GM12878 (cell line): Measurements from ENCODE around the gene SAMD4A. TPM values are rescaled to one million over a fixed set of nuclear protein-coding genes. Genes with fewer than 3 reads are reported as not detected.

Source experiments
- ATAC-seq: fragments of 200-7000 bp; cut with Tn5 transposase; 3 replicates; pipeline ENCODE4 v1.9.1; 2020; ENCODE audit warnings: mild to moderate bottlenecking, moderate library complexity
- BruUV-seq: library from RNA; stranded (reverse); fragments of 400-500 nt; replicated peaks from 2 replicates; lab custom pipeline; 2021; lab: Mats Ljungman, UMichigan
- CTCF ChIA-PET: fragments of 300-600 bp; sonication (Branson Sonifier 250); formaldehyde crosslinking; extraction: SDS; loops from one replicate; lab custom pipeline; 2021; ENCODE audit warnings: inconsistent platforms; lab: Yijun Ruan, JAX
- POLR2A ChIA-PET: fragments of 350-600 bp; formaldehyde crosslinking; extraction: SDS; loops from one replicate; lab custom pipeline; 2021; ENCODE audit warnings: inconsistent platforms; lab: Charles Lee
- RAD21 ChIA-PET: fragments of 300-600 bp; sonication (Branson Sonifier 250); formaldehyde crosslinking; loops from one replicate; lab custom pipeline; 2023; ENCODE audit warnings: antibody characterized with exemption; ENCODE audit not compliant: unreplicated experiment; lab: Charles Lee
- SMC1A ChIA-PET: fragments of 300-600 bp; sonication (Branson Sonifier 250); formaldehyde crosslinking; loops from one replicate; lab custom pipeline; 2023; ENCODE audit not compliant: unreplicated experiment, uncharacterized antibody; lab: Charles Lee
- DNase-seq: peaks from one replicate; pipeline ENCODE4 v3.0.0-alpha.2; 2011; ENCODE audit warnings: low read depth, low spot score
- FAIRE-seq: peaks from 3 replicates; lab custom pipeline; 2011; peaks lifted over from hg19 to GRCh38; lab: Jason Lieb, UNC
- H2AFZ ChIP-seq: 2 replicates; pipeline ENCODE4 v1.6.0; 2011; ENCODE audit warnings: low read depth, low read length, control low read depth; ENCODE audit not compliant: control insufficient read depth
- H3K27ac ChIP-seq: 2 replicates; pipeline ENCODE4 v1.5.1; 2011; ENCODE audit warnings: control low read depth; ENCODE audit not compliant: control insufficient read depth, insufficient read depth
- H3K27me3 ChIP-seq, 2 experiments: replicated peaks in 1 of 2; 2 replicates each; pipeline versions ENCODE4 v1.6.0 to v1.6.1; 2011; ENCODE audit warnings: low read length in 1 of 2; ENCODE audit not compliant: control insufficient read depth in 2 of 2, insufficient read depth in 2 of 2
- H3K36me3 ChIP-seq, 2 experiments: 2 replicates each; pipeline ENCODE4 v1.5.1; 2011; ENCODE audit warnings: low read length in 1 of 2; ENCODE audit not compliant: control insufficient read depth in 2 of 2, insufficient read depth in 2 of 2
- H3K4me1 ChIP-seq: 2 replicates; pipeline ENCODE4 v1.6.1; 2011; ENCODE audit warnings: mild to moderate bottlenecking, low read length, moderate library complexity, mixed read lengths; ENCODE audit not compliant: control insufficient read depth, insufficient read depth
- H3K4me2 ChIP-seq: 2 replicates; pipeline ENCODE4 v1.6.0; 2011; ENCODE audit warnings: control low read depth; ENCODE audit not compliant: control insufficient read depth, insufficient read depth
- H3K4me3 ChIP-seq: fragments of 200-600 bp; sonication (generic); 2 replicates; pipeline ENCODE4 v1.5.1; 2016
- H3K79me2 ChIP-seq: 2 replicates; pipeline ENCODE4 v1.6.0; 2011; ENCODE audit warnings: low read length; ENCODE audit not compliant: control insufficient read depth, insufficient read depth
- H3K9ac ChIP-seq: 2 replicates; pipeline ENCODE4 v1.8.0; 2011; ENCODE audit warnings: low read length, control low read depth, mixed read lengths; ENCODE audit not compliant: control insufficient read depth, insufficient read depth
- H3K9me3 ChIP-seq: replicated peaks from 3 replicates; pipeline ENCODE4 v1.5.1; 2011; ENCODE audit warnings: mild to moderate bottlenecking, low read length; ENCODE audit not compliant: control insufficient read depth, insufficient read depth
- H4K20me1 ChIP-seq: 2 replicates; pipeline ENCODE4 v1.6.0; 2011; ENCODE audit not compliant: control insufficient read depth, insufficient read depth
- CTCF ChIP-seq, 3 experiments: IDR thresholded peaks in 2 of 3; conservative IDR thresholded peaks in 1 of 3; 2 replicates each; pipeline ENCODE4 v1.5.1; 2011; ENCODE audit warnings: low read depth in 3 of 3, low read length in 3 of 3, mild to moderate bottlenecking in 3 of 3, control low read depth in 2 of 3, moderate library complexity in 2 of 3, inconsistent platforms in 1 of 3, mixed read lengths in 1 of 3; ENCODE audit not compliant: control insufficient read depth in 2 of 3, insufficient read depth in 1 of 3; ENCODE audit errors: extremely low read depth in 1 of 3
- DPF2 ChIP-seq: fragments of 450-650 bp; IDR thresholded peaks from 2 replicates; pipeline ENCODE4 v1.6.1; 2017; ENCODE audit warnings: mild to moderate bottlenecking
- E2F4 ChIP-seq: IDR thresholded peaks from 2 replicates; pipeline ENCODE4 v1.6.1; 2012; ENCODE audit warnings: low read depth, low read length, improper control_type of control experiment
- FOXK2 ChIP-seq: fragments of 450-650 bp; IDR thresholded peaks from 2 replicates; pipeline ENCODE4 v1.6.1; 2017; ENCODE audit warnings: mild to moderate bottlenecking, moderate library complexity
- LARP7 ChIP-seq: fragments of 450-650 bp; IDR thresholded peaks from 2 replicates; pipeline ENCODE4 v1.6.1; 2017; ENCODE audit warnings: mild to moderate bottlenecking
- MXI1 ChIP-seq: fragments of 150-350 bp; IDR thresholded peaks from 2 replicates; pipeline ENCODE4 v1.6.1; 2011; ENCODE audit warnings: low read depth, mild to moderate bottlenecking, inconsistent platforms, low read length, improper control_type of control experiment
- PML ChIP-seq: IDR thresholded peaks from 2 replicates; pipeline ENCODE4 v1.6.1; 2012; ENCODE audit warnings: low read length, inconsistent platforms
- RUNX3 ChIP-seq: IDR thresholded peaks from 2 replicates; pipeline ENCODE4 v1.6.1; 2012; ENCODE audit warnings: low read length, inconsistent platforms
- SIN3A ChIP-seq: IDR thresholded peaks from 2 replicates; pipeline ENCODE4 v1.6.1; 2012; ENCODE audit warnings: low read depth, low read length, improper control_type of control experiment
- SUPT20H ChIP-seq: IDR thresholded peaks from 2 replicates; pipeline ENCODE4 v1.6.1; 2011; ENCODE audit warnings: low read depth, mild to moderate bottlenecking, low read length, moderate library complexity, borderline replicate concordance; ENCODE audit not compliant: control insufficient read depth
- SUZ12 ChIP-seq: fragments of 200-600 bp; sonication (generic); IDR thresholded peaks from one replicate; pipeline ENCODE4 v1.6.1; 2018; ENCODE audit warnings: antibody characterized with exemption, mild to moderate bottlenecking; ENCODE audit not compliant: unreplicated experiment
- WRNIP1 ChIP-seq: IDR thresholded peaks from 2 replicates; pipeline ENCODE4 v1.6.1; 2011; ENCODE audit warnings: low read depth, low read length, improper control_type of control experiment, borderline replicate concordance
- ZNF274 ChIP-seq: IDR thresholded peaks from one replicate; pipeline ENCODE4 v1.8.0; 2011; ENCODE audit not compliant: insufficient read length, insufficient read depth
- WGBS: methylation state at CpG from one replicate; pipeline ENCODE4 v1.1.6; 2016; ENCODE audit warnings: low lambda C conversion rate; ENCODE audit not compliant: insufficient replicate concordance, insufficient coverage; ENCODE audit errors: missing lambda C conversion rate; 5-methylcytosine and 5-hydroxymethylcytosine counted together
- in situ Hi-C: fragments of 300-500 bp; cut with MboI; formaldehyde crosslinking; loops from 9 replicates; pipeline ENCODE4 v1.14.3; 2018; ENCODE audit warnings: mixed read lengths
- intact Hi-C: fragments of 100-400 bp; cut with micrococcal nuclease; formaldehyde crosslinking; loops from one replicate; pipeline ENCODE4 v1.14.2; 2022; ENCODE audit not compliant: unreplicated experiment
- polyA plus RNA-seq, 11 experiments: library from polyadenylated mRNA; depleted of rRNA in 4 of 11; unstranded in 6 of 11; stranded (reverse) in 5 of 11; fragments of >200 nt; fragmentation: Nextera tagmentation in 4 of 11; fragmentation: Illumina TruSeq in 1 of 11; extraction: Ambion mirVana in 4 of 11; extraction: Trizol in 1 of 11; gene quantifications; 1 replicate in 1 of 11; 2 replicates in 10 of 11; pipeline versions ENCODE4 v1.2.1 to v1.2.3, GENCODE V29; 2011 to 2016; ENCODE audit warnings: inconsistent platforms in 2 of 11, missing spikeins in 2 of 11, low read depth in 1 of 11
- total RNA-seq, 4 experiments: library from RNA; depleted of rRNA in 3 of 4; stranded (reverse); fragments of >200 nt in 3 of 4; fragmentation: Illumina TruSeq in 1 of 4; extraction: Trizol in 1 of 4; gene quantifications; 2 replicates each; pipeline versions ENCODE4 v1.2.1 to v1.2.3, GENCODE V29; 2013 to 2021

Gene SAMD4A
- total and polyA plus RNA-seq, 10 of the 15 experiments (the other 5 are each of a cell fraction or from before 2014, with no cell fraction given), result 0.05 to 0.56 (median 0.31) TPM

- H4K20me1 ChIP-seq, result no peaks in the 10 kb centered on the region
- H3K4me1 ChIP-seq, result no peaks in the 10 kb centered on the region
- H3K27ac ChIP-seq, result no peak overlapping the region
- peak; percentile 68 for ATAC-seq
- H3K27me3 ChIP-seq, result no peaks in the 10 kb centered on the region
- H3K4me3 ChIP-seq, result no peak overlapping the region
- ChIA-PET POLR2A (no interaction called here), CTCF (interaction anchor here (0.7 to 1.7 kb wide), 3 partner anchors 9 to 90 kb away, joined by 3 to 6 read pairs (median 6); no protein-coding TSS in a partner anchor), SMC1A (interaction anchor here (0.9 kb wide), 1 partner anchor 75 kb away, joined by 3 read pairs; no protein-coding TSS in a partner anchor), RAD21 (interaction anchor here (1.0 kb wide), 1 partner anchor 32 kb away, joined by 3 read pairs; no protein-coding TSS in a partner anchor)
- H2AFZ ChIP-seq, result no peak overlapping the region
- H3K79me2 ChIP-seq, result no peaks in the 10 kb centered on the region
- no peaks in the 10 kb centered on the region for H3K9me3 ChIP-seq
- H3K9ac ChIP-seq, result no peak overlapping the region
- TF ChIP-seq CTCF (IDR thresholded peaks at IDR 0.05 in 2 of 3, conservative IDR thresholded peaks at IDR 0.05 in 1 of 3; ENCODE audit: control insufficient read depth in 2 of 3, extremely low read depth in 1 of 3, insufficient read depth in 1 of 3, low read depth in 3 of 3, low read length in 3 of 3), result peak in 2 of 3 experiments; percentile 5 to 25; a peak in 1 of 6 replicates
- no peak for TF ChIP-seq SIN3A
- no peak overlapping the region for H3K4me2 ChIP-seq
- in situ Hi-C loops, result no loop called here
- BruUV-seq, result no TSS peak
- no peaks in the 10 kb centered on the region for H3K36me3 ChIP-seq
- 49% methylated on average over 5 of the region's 5 CpGs for WGBS
- no peak for FAIRE-seq
- no peak for DNase-seq
- intact Hi-C loops, result no loop called here
These were observed 247.1 kb downstream of the SAMD4A start for GRCh38 chr14:54814076-54814475.

- Histone ChIP-seq H4K20me1 (no peaks in the 10 kb centered on the region), H2AFZ (no peak overlapping the region), H3K4me3 (no peak overlapping the region), H3K27me3 (no peaks in the 10 kb centered on the region), H3K79me2 (no peaks in the 10 kb centered on the region), H3K9ac (no peak overlapping the region), H3K36me3 (no peaks in the 10 kb centered on the region), H3K9me3 (no peaks in the 10 kb centered on the region), H3K4me2 (no peak overlapping the region), H3K27ac (no peak overlapping the region), H3K4me1 (no peaks in the 10 kb centered on the region)
- intact Hi-C loops, result no loop called here
- BruUV-seq, result no TSS peak
- ChIA-PET RAD21 (no interaction called here), CTCF (interaction anchor here (1.6 kb wide), 1 partner anchor 10 kb away, joined by 6 read pairs; no protein-coding TSS in a partner anchor), SMC1A (no interaction called here), POLR2A (no interaction called here)
- DNase-seq (no peak), ATAC-seq (no peak), FAIRE-seq (no peak)
- TF ChIP-seq MXI1, result no peak
- no peak for TF ChIP-seq SUPT20H
- no peak for TF ChIP-seq SUZ12
- TF ChIP-seq RUNX3, result no peak
- TF ChIP-seq WRNIP1, result no peak
- TF ChIP-seq LARP7, result no peak
- no peak for TF ChIP-seq FOXK2
- no peak for TF ChIP-seq ZNF274
- no peak for TF ChIP-seq DPF2
- no peak for TF ChIP-seq PML
- TF ChIP-seq E2F4, result no peak
- in situ Hi-C loops, result no loop called here
- 84% methylated on average over 12 of the region's 12 CpGs for WGBS
These were observed 248.1 kb downstream of the SAMD4A start for GRCh38 chr14:54815016-54815415.
